Progenitor cell of endocrine pancreas (in vitro differentiated cells): Measurements from ENCODE around the gene NPAS1. TPM values are rescaled to one million over a fixed set of nuclear protein-coding genes. Genes with fewer than 3 reads are reported as not detected.
A peak's percentile ranks its signal among the peaks of the same experiment; 100 is the strongest.

Source experiments
- DNase-seq: peaks from one replicate; pipeline ENCODE4 v3.0.0; 2021; ENCODE audit warnings: low spot score; ENCODE audit not compliant: unreplicated experiment
- H3K27ac Mint-ChIP-seq: 2 replicates; pipeline ENCODE4 v1.8.0; 2021; ENCODE audit warnings: mild to moderate bottlenecking, moderate library complexity, mixed read lengths
- H3K27me3 Mint-ChIP-seq: 2 replicates; pipeline ENCODE4 v1.8.0; 2021; ENCODE audit warnings: mixed read lengths
- H3K36me3 Mint-ChIP-seq: 2 replicates; pipeline ENCODE4 v1.8.0; 2022; ENCODE audit warnings: mixed read lengths; ENCODE audit not compliant: insufficient read depth
- H3K4me1 Mint-ChIP-seq: 2 replicates; pipeline ENCODE4 v1.8.0; 2021; ENCODE audit warnings: low read depth, mixed read lengths
- H3K4me3 Mint-ChIP-seq: 2 replicates; pipeline ENCODE4 v1.8.0; 2021; ENCODE audit warnings: low read depth, mild to moderate bottlenecking, moderate library complexity, mixed read lengths
- H3K9me3 Mint-ChIP-seq: 2 replicates; pipeline ENCODE4 v1.8.0; 2021; ENCODE audit warnings: low read depth, mixed read lengths
- CTCF ChIP-seq: fragments of 200-600 bp; sonication (generic); IDR thresholded peaks from one replicate; pipeline ENCODE4 v1.5.0; 2021; ENCODE audit warnings: antibody characterized with exemption, mild to moderate bottlenecking; ENCODE audit not compliant: unreplicated experiment
- total RNA-seq: library from RNA; stranded (reverse); gene quantifications from 2 replicates; pipeline ENCODE4 v1.2.1, GENCODE V29; 2021

Gene NPAS1
- total RNA-seq, 1 donor from 2014 or later = 2.4 TPM

GRCh38 chr19:47035127-47036096, 15.8 kb downstream of the NPAS1 start:
- Mint-ChIP-seq H3K4me3 (peak overlapping the region; percentile 81), H3K27me3 (peaks cover 11% of the 10 kb centered on the region), H3K9me3 (no peaks in the 10 kb centered on the region), H3K27ac (peak overlapping the region; percentile 91), H3K4me1 (peaks cover 14% of the 10 kb centered on the region), H3K36me3 (no peaks in the 10 kb centered on the region)
- peak; percentile 96 for DNase-seq
- TF ChIP-seq CTCF = peak; percentile 91

GRCh38 chr19:47036097-47036651, 16.5 kb downstream of the NPAS1 start:
- H3K9me3 Mint-ChIP-seq = no peaks in the 10 kb centered on the region
- peaks cover 7% of the 10 kb centered on the region for H3K27me3 Mint-ChIP-seq
- peaks cover under 1% of the 10 kb centered on the region for H3K36me3 Mint-ChIP-seq
- peak overlapping the region; percentile 91 for H3K27ac Mint-ChIP-seq
- peaks cover 14% of the 10 kb centered on the region for H3K4me1 Mint-ChIP-seq
- TF ChIP-seq CTCF = peak; percentile 5
- no peak for DNase-seq
- H3K4me3 Mint-ChIP-seq = peak overlapping the region; percentile 81

GRCh38 chr19:47037766-47038165, 18.1 kb downstream of the NPAS1 start:
- Mint-ChIP-seq H3K27me3 (no peaks in the 10 kb centered on the region), H3K27ac (no peak overlapping the region), H3K9me3 (no peaks in the 10 kb centered on the region), H3K36me3 (peaks cover 3% of the 10 kb centered on the region), H3K4me3 (no peak overlapping the region), H3K4me1 (peaks cover 14% of the 10 kb centered on the region)
- DNase-seq = no peak
- no peak for TF ChIP-seq CTCF

GRCh38 chr19:47039239-47039874, 19.7 kb downstream of the NPAS1 start:
- TF ChIP-seq CTCF = no peak
- H3K36me3 Mint-ChIP-seq = peaks cover 3% of the 10 kb centered on the region
- H3K9me3 Mint-ChIP-seq = no peaks in the 10 kb centered on the region
- no peak overlapping the region for H3K27ac Mint-ChIP-seq
- no peak for DNase-seq
- H3K4me1 Mint-ChIP-seq = peaks cover 14% of the 10 kb centered on the region
- no peaks in the 10 kb centered on the region for H3K27me3 Mint-ChIP-seq
- H3K4me3 Mint-ChIP-seq = no peak overlapping the region

GRCh38 chr19:47040869-47041268, 21.2 kb downstream of the NPAS1 start:
- Mint-ChIP-seq H3K4me3 (no peak overlapping the region), H3K9me3 (no peaks in the 10 kb centered on the region), H3K36me3 (peaks cover 3% of the 10 kb centered on the region), H3K27ac (no peak overlapping the region), H3K27me3 (no peaks in the 10 kb centered on the region), H3K4me1 (peaks cover 6% of the 10 kb centered on the region)
- no peak for TF ChIP-seq CTCF
- no peak for DNase-seq
